Gastrocnemius medialis (tissue), 4 donors: ENCODE data around the gene SMG6. TPM values are rescaled to one million over a fixed set of nuclear protein-coding genes. Genes with fewer than 3 reads are reported as not detected.

Experiments
- ATAC-seq, 2 donors: fragments of 150-250 bp; one replicate each; pipeline ENCODE4 v1.9.1; 2016
- DNase-seq, 2 donors: peaks; one replicate each; pipeline ENCODE4 v3.0.0-alpha.2; 2019
- H3K27ac ChIP-seq, 4 donors: fragments of 200-600 bp; sonication (generic); 1 replicate in 1 of 4; 2 replicates in 3 of 4; pipeline ENCODE4 v1.5.1; 2016 to 2018; ENCODE audit warnings: mild to moderate bottlenecking in 2 of 4, moderate library complexity in 1 of 4
- H3K27me3 ChIP-seq, 3 donors: fragments of 200-600 bp; sonication (generic) in 2 of 3; 1 replicate in 1 of 3; 2 replicates in 2 of 3; pipeline versions ENCODE4 v1.5.1 to v1.6.0; 2016 to 2019; ENCODE audit warnings: mild to moderate bottlenecking in 1 of 3, moderate library complexity in 1 of 3
- H3K36me3 ChIP-seq, 2 donors: fragments of 200-600 bp; sonication (generic) in 1 of 2; one replicate each; pipeline ENCODE4 v1.5.1; 2017 to 2018
- H3K4me1 ChIP-seq, 2 donors: fragments of 200-600 bp; sonication (generic) in 1 of 2; one replicate each; pipeline ENCODE4 v1.5.1; 2016 to 2017; ENCODE audit warnings: mild to moderate bottlenecking in 2 of 2
- H3K4me3 ChIP-seq, 4 donors: fragments of 200-600 bp; sonication (generic) in 3 of 4; 1 replicate in 1 of 4; 2 replicates in 3 of 4; pipeline ENCODE4 v1.5.1; 2016 to 2019; ENCODE audit warnings: mild to moderate bottlenecking in 2 of 4
- H3K9me3 ChIP-seq, 3 donors: fragments of 200-600 bp; sonication (generic) in 2 of 3; 1 replicate in 1 of 3; 2 replicates in 2 of 3; pipeline ENCODE4 v1.5.1; 2016 to 2019
- POLR2A ChIP-seq, 2 donors: fragments of 450-650 bp; IDR thresholded peaks; one replicate each; pipeline ENCODE4 v1.6.1; 2017; ENCODE audit warnings: antibody characterized with exemption in 2 of 2, mild to moderate bottlenecking in 2 of 2, moderate library complexity in 2 of 2
- in situ Hi-C, 4 donors: fragments of 200-750 bp; cut with MboI; loops; one replicate each; pipeline versions ENCODE4 v1.15.0 to v1.8.0; 2017; ENCODE audit warnings: low sequenced_read_pairs in 4 of 4
- intact Hi-C: fragments of 100-400 bp; cut with DNase I; formaldehyde crosslinking; loops from one replicate; pipeline ENCODE4 v1.15.1; 2023; ENCODE audit warnings: low total_unique reads
- total RNA-seq, 4 donors: library from RNA; depleted of rRNA; stranded (reverse); fragments of >200 nt; gene quantifications; one replicate each; pipeline versions ENCODE4 v1.1.0 to v1.2.3, GENCODE V29; 2016
- TF ChIP-seq, protein P1 (sequence below), 5 experiments: fragments of 450-650 bp in 3 of 5; fragments of 200-600 bp in 2 of 5; sonication (generic) in 2 of 5; IDR thresholded peaks in 4 of 5; conservative IDR thresholded peaks in 1 of 5; 1 replicate in 4 of 5; 2 replicates in 1 of 5; pipeline ENCODE4 v1.5.1; 2016 to 2019; ENCODE audit warnings: antibody characterized with exemption in 5 of 5, mild to moderate bottlenecking in 3 of 5, moderate library complexity in 3 of 5

SMG6 gene
- total RNA-seq, 4 donors from 2014 or later: 20.5 to 27.8 (median 23.0) TPM

DNA sequence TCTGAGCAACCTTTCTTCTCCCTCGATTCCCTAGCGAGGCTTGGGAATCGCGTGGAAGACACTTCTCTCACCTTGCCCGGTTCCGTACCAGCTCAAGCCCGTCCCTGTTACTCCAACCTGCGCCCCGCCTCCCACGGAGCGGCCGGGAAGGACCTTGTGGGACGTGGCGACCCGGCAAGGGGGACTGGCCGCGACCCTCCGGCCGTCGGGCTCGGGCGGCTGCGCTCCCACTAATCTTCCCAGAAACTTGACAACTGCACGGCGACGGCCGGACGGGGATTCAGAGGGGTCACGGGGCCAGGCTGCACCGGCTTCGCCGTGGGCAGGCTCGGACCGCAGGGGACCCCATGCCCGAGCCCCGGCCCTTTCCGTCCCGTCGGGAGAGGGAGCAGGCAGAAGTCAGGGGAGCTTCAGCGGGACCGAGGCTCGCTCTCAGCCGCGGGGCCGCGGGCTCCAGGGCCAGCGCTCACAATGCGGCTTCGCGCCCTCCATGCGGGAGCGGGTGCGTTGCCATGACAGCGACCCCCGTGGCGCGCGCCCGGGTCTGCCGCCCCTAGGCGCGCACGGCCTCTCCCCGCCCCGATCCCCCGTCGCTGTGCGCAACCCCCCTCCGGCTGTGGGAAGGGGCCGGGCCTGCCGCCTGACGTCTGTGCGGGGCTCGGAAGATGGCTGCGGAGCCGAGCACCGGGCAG lies 33.4 kb upstream of the SMG6 start, which contains the start of gene SGSM2:
SGSM2 (plus strand) TSS at position 650 of the 692 bp plus-strand sequence. CDS start 188 bp downstream, outside the sequence.
- H3K4me3 ChIP-seq: peak within 1 kb of the TSS; percentile 71 to 90 (median 82)
- H3K27ac ChIP-seq: peak within 1 kb of the TSS; percentile 87 to 94 (median 92)
- H3K9me3 ChIP-seq: no peaks in the 10 kb centered on the region
- H3K4me1 ChIP-seq: peaks cover 14 to 27% of the 10 kb centered on the region in 2 donors
- in situ Hi-C loops (no loop called here), intact Hi-C loops (loop anchor here (2.0 to 5.0 kb wide), 3 partner anchors 16 to 285 kb away; partner anchors contain the start of gene MNT)
- no peak for DNase-seq
- no peak for TF ChIP-seq POLR2A (IDR thresholded peaks at IDR 0.05)
- TF ChIP-seq, protein P1, sequence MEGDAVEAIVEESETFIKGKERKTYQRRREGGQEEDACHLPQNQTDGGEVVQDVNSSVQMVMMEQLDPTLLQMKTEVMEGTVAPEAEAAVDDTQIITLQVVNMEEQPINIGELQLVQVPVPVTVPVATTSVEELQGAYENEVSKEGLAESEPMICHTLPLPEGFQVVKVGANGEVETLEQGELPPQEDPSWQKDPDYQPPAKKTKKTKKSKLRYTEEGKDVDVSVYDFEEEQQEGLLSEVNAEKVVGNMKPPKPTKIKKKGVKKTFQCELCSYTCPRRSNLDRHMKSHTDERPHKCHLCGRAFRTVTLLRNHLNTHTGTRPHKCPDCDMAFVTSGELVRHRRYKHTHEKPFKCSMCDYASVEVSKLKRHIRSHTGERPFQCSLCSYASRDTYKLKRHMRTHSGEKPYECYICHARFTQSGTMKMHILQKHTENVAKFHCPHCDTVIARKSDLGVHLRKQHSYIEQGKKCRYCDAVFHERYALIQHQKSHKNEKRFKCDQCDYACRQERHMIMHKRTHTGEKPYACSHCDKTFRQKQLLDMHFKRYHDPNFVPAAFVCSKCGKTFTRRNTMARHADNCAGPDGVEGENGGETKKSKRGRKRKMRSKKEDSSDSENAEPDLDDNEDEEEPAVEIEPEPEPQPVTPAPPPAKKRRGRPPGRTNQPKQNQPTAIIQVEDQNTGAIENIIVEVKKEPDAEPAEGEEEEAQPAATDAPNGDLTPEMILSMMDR (IDR thresholded peaks at IDR 0.05 in 4 of 5, conservative IDR thresholded peaks at IDR 0.05 in 1 of 5): no peak
- H3K27me3 ChIP-seq: no peaks in the 10 kb centered on the region
- peak; percentile 44 to 48 for ATAC-seq
- peaks cover 6 to 33% of the 10 kb centered on the region in 2 donors for H3K36me3 ChIP-seq

DNA sequence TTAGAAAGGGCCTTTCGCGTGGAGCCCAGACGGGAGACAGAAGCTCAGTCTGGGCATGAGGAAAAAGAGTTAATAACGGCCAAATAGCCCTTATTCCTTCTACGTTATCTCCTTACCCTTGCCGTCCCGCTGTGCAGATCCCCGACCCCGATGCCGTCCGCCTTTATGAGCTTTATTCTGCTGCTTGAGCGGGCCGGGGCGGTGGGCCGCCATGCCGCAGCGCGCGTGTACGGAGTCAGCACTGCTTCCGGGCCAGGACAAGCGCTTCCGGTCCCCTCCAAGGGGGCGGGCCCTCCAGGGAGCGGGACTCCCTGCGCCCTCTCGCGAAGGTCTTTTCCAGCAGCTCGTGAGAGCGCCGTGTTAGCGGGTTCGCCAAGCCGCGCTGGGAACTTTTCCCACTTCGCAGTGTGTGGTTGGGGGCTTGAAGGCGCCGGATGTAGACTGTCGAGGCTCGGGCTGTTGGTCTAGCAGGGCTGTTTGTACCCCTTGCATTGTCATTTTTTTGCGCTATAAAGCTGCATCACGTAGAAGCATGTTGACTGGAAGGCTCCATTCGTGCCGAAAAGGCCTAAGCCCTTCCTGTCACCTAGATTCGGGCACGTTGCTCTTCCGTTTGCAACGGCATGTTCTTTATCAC lies 32.7 kb upstream of the SMG6 start, which contains the start of gene TSR1:
TSR1 (minus strand) TSS at position 243 of the 637 bp plus-strand sequence; CDS start at position 213, 30 bp downstream.
- ATAC-seq (peak; percentile 85 to 88), DNase-seq (peak; percentile 86 to 89)
- H3K27ac ChIP-seq: peak within 1 kb of the TSS; percentile 87 to 94 (median 92)
- H3K4me3 ChIP-seq: peak within 1 kb of the TSS; percentile 71 to 90 (median 82)
- H3K36me3 ChIP-seq: peaks cover 6 to 40% of the 10 kb centered on the region in 2 donors
- peak; percentile 91 for TF ChIP-seq POLR2A (IDR thresholded peaks at IDR 0.05)
- TF ChIP-seq, protein P1 (IDR thresholded peaks at IDR 0.05 in 4 of 5, conservative IDR thresholded peaks at IDR 0.05 in 1 of 5): peak in 2 of 5 experiments; percentile 35
- no peaks in the 10 kb centered on the region for H3K9me3 ChIP-seq
- no peaks in the 10 kb centered on the region for H3K27me3 ChIP-seq
- in situ Hi-C loops: no loop called here
- H3K4me1 ChIP-seq: peaks cover 14 to 27% of the 10 kb centered on the region in 2 donors
- intact Hi-C loops: loop anchor here (2.0 to 5.0 kb wide), 3 partner anchors 16 to 284 kb away; partner anchors contain the start of gene MNT

DNA sequence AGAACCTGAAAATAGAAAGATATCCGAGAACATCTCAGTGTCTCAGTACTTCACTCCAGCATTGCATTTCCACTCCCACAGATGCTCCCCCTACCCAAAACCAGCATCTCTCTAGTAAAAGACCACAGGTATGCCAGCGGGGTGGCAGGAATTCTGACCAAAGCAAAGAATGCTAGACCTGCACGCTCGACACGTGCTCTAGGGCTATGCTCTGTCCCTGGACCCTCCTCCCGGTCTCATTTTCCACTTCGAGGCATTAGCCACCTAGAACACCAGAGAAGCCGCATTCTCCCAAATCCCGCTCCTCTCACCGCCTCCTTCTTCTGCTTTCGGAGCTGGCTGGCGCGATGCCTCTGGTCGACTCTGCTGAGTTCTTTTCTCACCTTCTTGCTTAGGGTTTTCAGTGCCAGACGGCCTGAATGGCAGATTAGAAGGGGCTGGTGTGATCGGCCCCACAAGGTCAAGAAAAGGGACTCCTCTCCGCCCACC lies 32.2 kb upstream of the SMG6 start:
- peaks cover 14 to 27% of the 10 kb centered on the region in 2 donors for H3K4me1 ChIP-seq
- DNase-seq: peak in 1 of 2 donors; percentile 25
- H3K9me3 ChIP-seq: no peaks in the 10 kb centered on the region
- H3K27ac ChIP-seq: peak overlapping the region; percentile 87 to 94 (median 92)
- in situ Hi-C loops: no loop called here
- no peak for ATAC-seq
- no peaks in the 10 kb centered on the region for H3K27me3 ChIP-seq
- intact Hi-C loops: loop anchor here (2.0 to 5.0 kb wide), 3 partner anchors 17 to 283 kb away; partner anchors contain the start of gene MNT
- peaks cover 6 to 46% of the 10 kb centered on the region in 2 donors for H3K36me3 ChIP-seq
- peak overlapping the region; percentile 71 to 90 (median 82) for H3K4me3 ChIP-seq
- TF ChIP-seq, protein P1 (IDR thresholded peaks at IDR 0.05 in 4 of 5, conservative IDR thresholded peaks at IDR 0.05 in 1 of 5): no peak
- no peak for TF ChIP-seq POLR2A (IDR thresholded peaks at IDR 0.05)

DNA sequence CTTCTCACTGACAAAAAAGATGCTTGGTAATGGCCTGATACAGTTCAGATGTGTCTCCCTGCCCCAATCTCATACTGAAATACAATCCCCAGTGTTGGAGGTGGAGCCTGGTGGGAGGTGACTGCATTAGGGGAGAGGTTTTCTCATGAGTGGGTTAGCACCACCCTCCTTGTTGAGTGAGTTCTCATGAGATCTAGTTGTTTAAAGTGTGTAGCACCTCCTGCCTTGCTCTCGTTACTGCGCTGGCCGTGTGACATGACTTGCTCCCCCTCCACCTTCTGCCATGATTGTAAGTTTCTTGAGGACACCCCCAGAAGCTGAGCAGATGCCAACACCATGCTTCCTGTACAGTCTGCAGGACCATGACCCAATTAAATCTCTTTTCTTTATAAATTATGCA lies 27.7 kb upstream of the SMG6 start:
- Histone ChIP-seq H3K4me3 (no peak overlapping the region), H3K4me1 (peaks cover 10 to 17% of the 10 kb centered on the region in 2 donors), H3K27me3 (no peaks in the 10 kb centered on the region), H3K27ac (no peak overlapping the region), H3K9me3 (no peaks in the 10 kb centered on the region), H3K36me3 (peaks cover 6 to 87% of the 10 kb centered on the region in 2 donors)
- in situ Hi-C loops (no loop called here), intact Hi-C loops (no loop called here)
- TF ChIP-seq POLR2A (IDR thresholded peaks at IDR 0.05): no peak
- TF ChIP-seq, protein P1 (IDR thresholded peaks at IDR 0.05 in 4 of 5, conservative IDR thresholded peaks at IDR 0.05 in 1 of 5): no peak
- DNase-seq (no peak), ATAC-seq (no peak)
